Kidney glomerular epithelial cell (primary cell): ENCODE results near the gene AKAP14.
"Not testable (repeated sequence)": the region's sequence is repeated elsewhere in the genome, so short reads cannot be mapped to it uniquely, and the experiment has no call there.

Source experiments
- DNase-seq: peaks from one replicate; lab custom pipeline; 2025; lab: John Stamatoyannopoulos, UW

The AKAP14 gene

DNA sequence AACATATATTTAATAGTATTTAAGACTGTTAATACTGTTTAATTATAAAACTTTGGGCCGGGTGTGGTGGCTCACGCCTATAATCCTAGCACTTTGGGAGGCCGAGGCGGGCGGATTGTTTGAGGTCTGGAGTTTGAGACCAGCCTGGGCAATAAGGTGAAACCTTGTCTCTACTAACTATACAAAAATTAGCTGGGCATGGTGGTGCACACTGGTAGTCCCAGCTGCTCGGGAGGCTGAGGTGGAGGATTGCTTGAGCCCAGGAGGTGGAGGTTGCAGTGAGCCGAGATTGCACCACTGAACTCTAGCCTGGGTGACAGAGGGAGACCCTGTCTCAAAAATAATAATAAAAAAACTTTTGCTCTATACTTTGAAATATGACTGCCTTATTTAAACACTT is 26.7 kb downstream of the AKAP14 start:
- DNase-seq: not testable (repeated sequence)

DNA sequence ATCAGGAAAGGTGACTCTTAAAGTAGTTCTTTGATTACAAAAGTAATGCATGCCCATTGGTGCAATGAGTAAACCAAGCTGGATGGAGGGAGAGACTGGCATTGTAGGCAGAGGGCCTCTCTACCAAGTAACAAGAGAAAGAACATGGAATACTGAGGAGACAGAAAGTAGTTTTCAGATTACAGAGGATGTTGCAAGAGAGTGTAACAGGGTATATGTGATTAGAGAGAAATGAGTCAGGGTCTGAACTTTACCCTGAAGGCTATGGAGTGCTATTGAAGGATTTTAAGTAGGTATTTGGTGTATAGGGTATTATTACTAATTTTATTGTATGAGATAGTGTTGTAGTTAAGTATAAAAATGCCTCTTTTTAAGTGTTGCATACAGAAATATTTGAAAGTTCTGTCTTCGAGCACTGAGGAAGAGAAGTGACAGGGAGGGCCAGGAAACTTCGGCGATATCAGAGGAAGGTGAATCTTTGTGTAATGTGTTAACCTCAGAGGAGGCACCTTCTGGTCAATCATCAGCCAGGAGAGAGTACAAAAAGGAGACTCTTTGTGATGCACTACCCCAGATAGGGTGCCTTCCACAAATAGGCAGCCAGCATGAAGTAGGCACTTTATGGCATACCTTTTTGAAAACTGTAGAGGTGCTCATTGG is 39.7 kb downstream of the AKAP14 start:
- no peak for DNase-seq

DNA sequence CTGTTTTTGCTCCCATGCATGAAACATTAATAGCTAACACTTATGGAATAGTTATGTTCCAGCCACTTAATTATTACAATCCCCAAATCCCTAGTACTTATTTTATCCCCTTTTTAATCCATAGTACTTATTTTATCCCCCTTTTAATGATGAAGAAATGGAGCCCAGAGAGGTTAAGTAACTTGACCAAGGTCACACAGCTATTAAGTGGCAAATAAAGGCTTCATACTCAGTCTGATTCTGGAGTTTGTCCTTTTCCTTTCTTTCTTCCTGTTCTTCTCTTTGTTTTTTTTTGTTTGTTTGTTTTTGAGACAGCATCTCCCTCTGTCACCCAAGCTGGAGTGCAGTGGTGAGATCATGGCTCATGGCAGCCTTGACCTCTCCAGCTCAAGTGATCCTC is 45.6 kb downstream of the AKAP14 start:
- DNase-seq: no peak

DNA sequence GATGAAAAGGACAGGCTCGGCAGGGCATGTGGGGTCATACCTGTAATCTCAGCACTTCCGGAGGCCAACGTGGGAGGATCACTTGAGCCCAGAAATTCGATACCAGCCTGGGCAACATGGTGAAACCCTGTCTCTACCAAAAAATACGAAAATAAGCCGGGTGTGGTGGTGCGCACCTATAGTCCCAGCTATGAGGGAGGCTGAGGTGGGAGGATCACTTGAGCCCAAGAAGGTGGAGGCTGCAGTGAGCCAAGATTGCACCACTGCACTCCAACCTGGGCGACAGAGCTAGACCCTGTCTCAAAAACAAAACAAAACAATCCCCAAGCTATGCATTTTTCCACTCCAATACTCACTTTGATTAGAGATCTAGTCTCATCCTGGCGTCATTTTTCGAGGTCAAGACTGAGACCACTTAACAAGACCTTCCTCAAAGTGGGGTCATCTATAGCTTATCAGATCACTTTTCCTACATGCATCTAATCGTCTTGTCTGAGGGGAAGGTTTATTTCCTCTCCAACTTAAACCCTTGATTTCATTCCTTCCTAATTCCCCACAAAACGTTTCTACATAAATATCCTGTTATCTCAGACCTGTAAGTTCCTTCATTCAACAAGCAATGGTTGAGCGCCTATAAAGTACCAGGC is 46.6 kb downstream of the AKAP14 start:
- DNase-seq: no peak

DNA sequence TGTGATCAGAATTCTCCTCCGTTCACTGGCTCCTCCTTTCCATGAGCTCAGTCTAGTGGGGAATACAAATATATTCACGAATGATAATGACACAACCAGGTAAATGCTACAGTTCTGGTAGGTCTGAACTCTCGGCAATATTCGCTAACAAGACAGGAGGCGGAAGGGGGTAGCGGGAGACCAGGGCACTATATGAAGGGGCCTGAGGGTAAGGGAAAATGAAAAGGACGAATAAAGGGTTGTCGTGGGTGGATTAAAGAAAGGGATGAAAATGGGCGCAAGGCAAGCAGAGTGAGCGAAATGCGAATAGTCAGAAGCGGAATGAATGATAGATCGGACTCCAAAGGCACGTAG is 47.1 kb downstream of the AKAP14 start:
- no peak for DNase-seq

DNA sequence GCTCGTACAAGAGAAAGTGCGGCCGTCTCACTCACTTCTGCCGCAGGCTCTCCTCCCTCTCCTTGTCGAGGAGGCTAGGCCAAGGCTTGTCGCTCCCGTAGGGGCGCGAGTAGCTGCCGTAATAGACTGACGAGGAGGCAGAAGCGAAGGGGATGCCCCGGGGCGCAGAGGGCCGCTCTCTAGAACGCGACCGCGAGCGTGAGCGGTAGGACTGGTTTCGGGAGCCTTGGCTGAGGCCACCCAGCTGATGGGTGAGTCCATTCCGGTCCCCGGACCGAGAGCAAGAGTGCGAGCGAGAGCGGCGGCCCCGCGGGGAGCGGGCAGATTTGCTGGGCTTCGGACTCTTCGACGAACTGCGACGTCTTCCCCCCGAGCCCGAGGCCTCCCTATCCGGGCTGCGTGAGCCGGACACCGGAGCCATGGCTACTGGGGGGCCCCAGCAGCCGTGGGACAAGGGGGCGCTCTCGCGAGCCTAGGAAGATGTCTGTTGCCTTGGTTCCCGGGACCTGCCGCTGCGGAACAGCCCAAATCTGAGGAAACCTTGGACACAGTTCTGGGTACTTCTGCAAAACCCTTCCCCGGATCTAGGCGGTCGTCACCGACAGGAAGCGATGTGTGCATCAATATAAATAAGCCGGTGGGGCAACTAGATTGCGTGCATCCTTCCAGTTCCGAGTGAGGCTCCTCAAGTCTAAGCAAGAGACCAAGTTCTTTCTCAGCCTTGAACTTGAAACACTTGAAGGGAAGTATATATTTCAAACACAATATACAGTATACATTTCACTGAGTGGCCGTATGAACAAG is 47.7 kb downstream of the AKAP14 start, which contains the start of gene NKAP:
Gene NKAP (minus strand): TSS at position 567 of the 804 bp plus-strand sequence. CDS start 146 bp downstream, at position 421.
- DNase-seq: peak; percentile 64

DNA sequence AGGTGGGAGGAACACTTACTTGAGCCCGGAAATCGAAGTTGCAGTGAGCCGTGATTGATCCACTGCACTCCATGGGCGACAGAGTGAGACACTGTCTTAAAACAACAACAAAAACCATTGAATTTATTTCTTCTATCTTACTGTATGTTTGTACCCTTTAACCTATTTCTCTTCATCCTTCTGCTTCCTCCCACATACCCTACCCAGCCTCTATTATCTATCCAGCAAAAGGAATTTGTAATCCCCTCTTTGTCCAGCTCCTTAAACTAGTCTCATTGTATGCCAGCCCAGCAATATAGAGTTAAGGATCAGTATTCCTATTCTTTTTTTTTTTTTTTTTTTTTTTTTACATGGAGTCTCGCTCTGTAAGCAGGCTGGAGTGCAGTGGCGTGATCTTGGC is 49.8 kb downstream of the AKAP14 start:
- no peak for DNase-seq

DNA sequence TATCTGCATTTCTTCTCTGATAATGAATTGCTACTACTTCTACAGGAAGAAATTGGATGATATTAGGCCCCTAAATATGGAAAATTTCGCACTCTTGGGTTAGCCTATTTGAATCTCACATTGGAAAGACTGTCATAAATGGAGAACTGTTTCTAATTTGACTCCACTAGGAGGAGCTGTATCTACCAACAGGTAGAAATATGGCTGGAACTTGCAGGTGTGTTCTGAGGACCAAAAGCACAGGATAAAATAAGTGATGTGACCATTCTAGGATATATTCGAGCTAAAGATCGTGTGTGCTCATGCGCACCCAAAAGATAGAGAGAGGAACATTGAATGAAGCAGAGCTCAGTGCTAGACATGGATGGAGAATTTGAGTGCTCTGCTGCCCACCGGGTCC is 52.7 kb downstream of the AKAP14 start:
- no peak for DNase-seq

DNA sequence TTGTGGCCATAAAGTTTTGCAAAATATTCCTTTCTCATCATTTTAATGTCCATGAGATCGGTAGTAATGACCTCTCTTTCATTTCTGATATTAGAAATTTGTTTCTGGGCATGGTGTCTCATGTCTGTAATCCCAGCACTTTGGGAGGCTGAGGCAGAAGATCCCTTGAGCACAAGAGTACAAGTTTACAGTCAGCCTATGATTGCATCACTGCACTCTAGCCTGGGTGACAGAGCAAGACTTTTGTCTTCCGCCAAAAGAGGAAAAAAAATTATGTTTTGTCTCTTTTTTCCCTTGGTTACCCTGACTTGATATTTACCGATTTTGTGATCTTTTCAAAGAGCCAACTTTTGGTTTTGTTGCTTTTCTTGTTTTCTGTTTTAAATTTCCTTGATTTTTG is 58.7 kb downstream of the AKAP14 start:
- no peak for DNase-seq

DNA sequence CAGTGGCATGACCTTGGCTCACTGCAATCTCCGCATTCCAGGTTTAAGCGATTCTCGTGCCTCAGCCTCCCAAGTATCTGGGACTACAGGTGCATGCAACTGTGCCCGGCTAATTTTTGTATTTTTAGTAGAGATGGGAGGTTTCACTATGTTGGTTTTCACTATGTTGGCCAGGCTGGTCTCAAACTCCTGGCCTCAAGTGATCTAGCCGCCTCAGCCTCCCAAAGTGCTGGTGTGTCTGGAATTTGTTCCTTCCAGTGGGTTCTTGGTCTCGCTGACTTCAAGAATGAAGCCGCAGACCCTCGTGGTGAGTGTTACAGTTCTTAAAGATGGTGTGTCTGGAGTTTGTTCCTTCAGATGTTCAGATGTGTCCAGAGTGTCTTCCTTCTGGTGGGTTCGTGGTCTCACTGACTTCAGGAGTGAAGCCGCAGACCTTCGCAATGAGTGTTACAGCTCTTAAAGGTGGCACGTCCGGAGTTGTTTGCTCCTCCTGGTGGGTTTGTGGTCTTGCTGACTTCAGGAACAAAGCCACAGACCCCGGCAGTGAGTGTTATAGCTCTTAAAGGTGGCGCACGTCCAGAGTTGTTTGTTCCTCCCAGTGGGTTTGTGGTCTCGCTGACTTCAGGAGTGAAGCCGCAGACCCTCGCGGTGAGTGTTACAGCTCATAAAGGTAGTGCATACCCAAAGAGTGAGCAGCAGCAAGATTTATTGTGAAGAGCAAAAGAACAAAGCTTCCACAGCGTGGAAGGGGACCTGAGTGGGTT is 60.3 kb downstream of the AKAP14 start:
- DNase-seq: not testable (repeated sequence)

DNA sequence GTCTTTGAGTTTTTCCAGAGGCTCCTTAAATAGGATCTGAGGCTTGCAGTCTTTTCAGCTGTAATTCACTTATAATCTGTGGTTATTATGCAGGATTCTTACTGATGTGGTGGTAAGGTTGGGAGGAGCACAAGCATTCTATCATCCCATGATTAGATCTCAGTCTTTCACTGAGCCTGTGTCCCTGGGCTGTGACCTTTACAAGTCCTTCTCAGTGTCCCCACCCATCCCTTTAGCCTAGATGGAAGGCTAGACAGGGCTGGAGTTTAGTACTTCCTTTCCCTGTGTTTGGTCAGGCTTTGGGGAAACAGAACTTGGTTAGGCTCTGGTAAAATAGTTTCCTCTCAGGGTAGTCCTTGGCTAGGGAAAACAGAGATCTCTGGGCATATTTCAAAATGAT is 64.9 kb downstream of the AKAP14 start:
- DNase-seq: no peak

DNA sequence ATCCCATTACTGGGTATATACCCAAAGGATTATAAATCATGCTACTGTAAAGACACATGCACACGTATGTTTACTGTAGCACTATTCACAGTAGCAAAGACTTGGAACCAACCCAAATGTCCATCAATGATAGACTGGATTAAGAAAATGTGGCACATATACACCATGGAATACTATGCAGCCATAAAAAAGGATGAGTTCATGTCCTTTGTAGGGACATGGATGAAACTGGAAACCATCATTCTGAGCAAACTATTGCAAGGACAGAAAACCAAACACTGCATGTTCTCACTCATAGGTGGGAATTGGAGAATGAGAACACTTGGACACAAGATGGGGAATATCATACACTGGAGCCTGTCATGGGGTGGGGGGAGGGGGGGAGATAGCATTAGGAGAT is 71.1 kb downstream of the AKAP14 start:
- DNase-seq: not testable (repeated sequence)
